ENCODE data around the gene PHTF2.

The PHTF2 gene

GRCh38 chr7:77759294-77759889 lies 39.2 kb upstream of the PHTF2 start:
- no peak for TF ChIP-seq REST (IDR thresholded peaks at IDR 0.05; ENCODE audit: insufficient read depth in 1 of 2, low read depth in 2 of 2, low read length in 2 of 2)
- no peak for TF ChIP-seq TAF1 (IDR thresholded peaks at IDR 0.05; ENCODE audit: borderline replicate concordance, insufficient read depth, low read length)
- no peak for TF ChIP-seq SIN3A (IDR thresholded peaks at IDR 0.05; ENCODE audit: borderline replicate concordance, insufficient read depth, low read length)
- no peak for TF ChIP-seq POLR2AphosphoS5 (IDR thresholded peaks at IDR 0.05; ENCODE audit: low read depth, low read length)
- no peak for TF ChIP-seq FOXP2 (optimal IDR thresholded peaks at IDR 0.05; ENCODE audit: borderline replicate concordance, extremely low read depth, extremely low read length, insufficient read depth)

GRCh38 chr7:77760809-77761453 lies 37.6 kb upstream of the PHTF2 start:
- no peak for TF ChIP-seq TAF1 (IDR thresholded peaks at IDR 0.05; ENCODE audit: borderline replicate concordance, insufficient read depth, low read length)
- no peak for TF ChIP-seq REST (IDR thresholded peaks at IDR 0.05; ENCODE audit: insufficient read depth in 1 of 2, low read depth in 2 of 2, low read length in 2 of 2)
- TF ChIP-seq FOXP2 (optimal IDR thresholded peaks at IDR 0.05; ENCODE audit: borderline replicate concordance, extremely low read depth, extremely low read length, insufficient read depth): no peak
- no peak for TF ChIP-seq SIN3A (IDR thresholded peaks at IDR 0.05; ENCODE audit: borderline replicate concordance, insufficient read depth, low read length)
- TF ChIP-seq POLR2AphosphoS5 (IDR thresholded peaks at IDR 0.05; ENCODE audit: low read depth, low read length): no peak

DNA sequence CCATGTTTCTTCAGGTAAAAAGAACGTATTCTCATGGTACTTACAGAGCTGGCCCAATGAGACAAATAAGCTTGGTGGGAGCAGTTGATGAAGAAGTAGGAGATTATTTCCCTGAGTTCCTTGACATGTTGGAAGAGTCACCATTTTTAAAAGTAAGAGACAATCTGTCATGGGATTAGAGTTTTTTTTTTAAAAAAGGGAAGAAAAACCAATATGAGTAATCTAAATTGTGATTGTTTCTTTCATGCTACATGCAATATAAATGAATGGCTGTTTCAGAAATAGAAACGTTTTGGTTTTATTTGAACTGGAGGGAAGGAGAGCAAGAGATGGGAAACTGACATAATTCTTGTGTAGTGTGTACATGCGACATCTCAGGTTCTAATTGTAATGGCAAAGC lies 33.1 kb upstream of the PHTF2 start:
- TF ChIP-seq TAF1 (IDR thresholded peaks at IDR 0.05; ENCODE audit: borderline replicate concordance, insufficient read depth, low read length): no peak
- no peak for TF ChIP-seq SIN3A (IDR thresholded peaks at IDR 0.05; ENCODE audit: borderline replicate concordance, insufficient read depth, low read length)
- TF ChIP-seq REST (IDR thresholded peaks at IDR 0.05; ENCODE audit: insufficient read depth in 1 of 2, low read depth in 2 of 2, low read length in 2 of 2): no peak
- TF ChIP-seq FOXP2 (optimal IDR thresholded peaks at IDR 0.05; ENCODE audit: borderline replicate concordance, extremely low read depth, extremely low read length, insufficient read depth): no peak
- TF ChIP-seq POLR2AphosphoS5 (IDR thresholded peaks at IDR 0.05; ENCODE audit: low read depth, low read length): no peak

- no peak for TF ChIP-seq REST (IDR thresholded peaks at IDR 0.05; ENCODE audit: insufficient read depth in 1 of 2, low read depth in 2 of 2, low read length in 2 of 2)
- TF ChIP-seq TAF1 (IDR thresholded peaks at IDR 0.05; ENCODE audit: borderline replicate concordance, insufficient read depth, low read length): no peak
- TF ChIP-seq SIN3A (IDR thresholded peaks at IDR 0.05; ENCODE audit: borderline replicate concordance, insufficient read depth, low read length): no peak
- TF ChIP-seq FOXP2 (optimal IDR thresholded peaks at IDR 0.05; ENCODE audit: borderline replicate concordance, extremely low read depth, extremely low read length, insufficient read depth): no peak
- TF ChIP-seq POLR2AphosphoS5 (IDR thresholded peaks at IDR 0.05; ENCODE audit: low read depth, low read length): no peak
These were observed 32.4 kb upstream of the PHTF2 start for GRCh38 chr7:77765906-77766800.

All from PFSK-1 (cell line).